H7 (cell line): Measurements from ENCODE around the gene TPGS2. TPM values are rescaled to one million over a fixed set of nuclear protein-coding genes. Genes with fewer than 3 reads are reported as not detected.
"Not testable (repeated sequence)": the region's sequence is repeated elsewhere in the genome, so short reads cannot be mapped to it uniquely, and the experiment has no call there.

ENCODE experiments used
- DNase-seq: peaks from one replicate; pipeline ENCODE4 v3.0.0; 2012
- H3K27me3 ChIP-seq: 2 replicates; pipeline ENCODE4 v1.6.0; 2011; ENCODE audit warnings: mild to moderate bottlenecking, low read length; ENCODE audit not compliant: control insufficient read depth, insufficient read depth
- H3K36me3 ChIP-seq: replicated peaks from 2 replicates; pipeline ENCODE4 v1.5.1; 2011; ENCODE audit warnings: low read length; ENCODE audit not compliant: control insufficient read depth, insufficient read depth
- H3K4me3 ChIP-seq: 2 replicates; pipeline ENCODE4 v1.5.1; 2011; ENCODE audit warnings: low read depth, mild to moderate bottlenecking, control low read depth, low read length, moderate library complexity; ENCODE audit not compliant: insufficient read depth
- total RNA-seq: library from RNA; depleted of rRNA; stranded (reverse); fragments of >200 nt; shearing (Covaris generic); gene quantifications from 2 replicates; pipeline ENCODE4 v1.2.3, GENCODE V29; 2014

The TPGS2 gene
- total RNA-seq, 1 experiment from 2014 or later: 146 TPM

GRCh38 chr18:36775396-36775795 lies 53.4 kb downstream of the TPGS2 start:
- no peak for DNase-seq
- no peak overlapping the region for H3K4me3 ChIP-seq
- no peaks in the 10 kb centered on the region; the same call in 1 of the 2 replicates for H3K36me3 ChIP-seq
- H3K27me3 ChIP-seq: no peaks in the 10 kb centered on the region

DNA sequence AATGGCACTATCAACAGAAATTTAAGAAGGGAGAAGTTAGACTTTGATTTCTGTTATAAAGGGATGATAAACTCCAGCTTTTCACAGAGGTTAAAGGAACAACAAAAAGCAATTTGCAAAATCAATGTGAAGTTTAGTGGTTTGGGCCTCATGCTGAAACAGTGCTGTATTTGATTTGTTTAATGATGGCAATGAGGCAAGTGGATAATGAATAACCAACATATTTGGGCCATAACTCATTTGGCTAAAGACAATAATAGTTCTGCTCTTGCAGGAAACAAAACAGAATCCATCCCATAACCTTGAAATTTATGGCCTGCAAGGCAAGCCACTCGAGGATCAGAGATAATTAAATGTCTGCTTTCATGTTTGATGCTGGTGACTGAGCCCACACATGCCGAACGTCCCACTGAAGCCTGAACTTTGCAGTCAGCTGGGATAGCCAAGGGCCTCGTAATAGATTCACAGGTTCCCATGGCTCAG lies 56.5 kb downstream of the TPGS2 start:
- no peaks in the 10 kb centered on the region for H3K36me3 ChIP-seq
- no peak overlapping the region for H3K4me3 ChIP-seq
- no peaks in the 10 kb centered on the region for H3K27me3 ChIP-seq
- no peak for DNase-seq

DNA sequence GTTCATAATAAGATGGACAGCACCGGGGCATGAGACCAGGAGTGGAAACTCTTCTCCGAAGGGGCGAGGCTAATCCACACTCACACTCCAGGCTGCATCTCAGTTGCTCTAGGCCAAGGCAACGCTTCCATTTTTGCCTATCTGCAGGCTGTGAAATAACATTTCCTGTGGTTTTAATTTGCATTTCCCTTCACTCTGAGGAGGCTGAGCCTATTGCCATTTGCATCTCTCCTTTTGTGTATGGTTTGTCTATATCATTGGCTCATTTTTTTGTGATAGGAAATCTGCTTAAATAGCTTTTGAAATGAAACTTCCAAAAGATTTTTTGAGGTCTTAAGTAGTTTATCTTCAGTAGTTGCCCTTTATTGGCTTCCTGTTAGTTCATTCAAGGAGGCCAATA lies 57.6 kb downstream of the TPGS2 start:
- Histone ChIP-seq H3K36me3 (no peaks in the 10 kb centered on the region), H3K4me3 (no peak overlapping the region), H3K27me3 (no peaks in the 10 kb centered on the region)
- DNase-seq: no peak

GRCh38 chr18:36770315-36770946 lies 58.4 kb downstream of the TPGS2 start:
- no peaks in the 10 kb centered on the region for H3K36me3 ChIP-seq
- no peak for DNase-seq
- no peaks in the 10 kb centered on the region for H3K27me3 ChIP-seq
- no peak overlapping the region for H3K4me3 ChIP-seq

DNA sequence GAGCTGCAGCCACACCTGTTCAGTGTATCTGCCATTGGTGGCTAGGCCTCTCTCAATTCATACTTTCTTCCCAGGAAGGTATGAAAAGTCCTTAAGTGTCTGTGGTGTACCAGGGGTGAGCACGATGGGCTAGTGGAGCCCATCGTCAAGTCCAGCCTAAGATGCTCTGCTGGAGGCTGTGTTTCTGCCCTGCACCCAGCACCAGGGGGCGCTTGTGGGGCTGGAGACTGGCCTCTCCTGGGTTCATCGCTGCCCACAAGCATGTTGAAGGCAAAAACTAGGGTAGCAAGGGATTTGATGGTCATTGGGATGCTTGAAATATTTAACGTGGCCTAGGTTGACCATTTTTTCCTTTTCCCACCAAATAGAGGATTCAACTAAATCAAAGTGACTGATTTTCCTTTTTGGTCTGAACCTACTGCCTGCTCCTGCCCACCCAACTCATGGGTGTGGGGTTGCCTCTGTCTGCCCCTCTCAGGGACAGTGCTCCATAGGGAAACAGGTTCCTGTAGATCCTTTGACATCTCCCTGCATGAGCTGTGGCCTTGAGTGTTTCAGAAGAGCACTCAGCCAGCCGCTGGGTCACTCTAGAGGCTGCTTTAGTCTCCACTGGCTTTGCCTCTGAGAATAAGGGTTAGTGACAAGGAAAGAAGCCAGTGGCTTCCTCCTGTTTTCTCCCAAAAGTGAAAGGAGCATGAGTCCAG lies 59.0 kb downstream of the TPGS2 start:
- no peaks in the 10 kb centered on the region for H3K27me3 ChIP-seq
- H3K4me3 ChIP-seq: no peak overlapping the region
- H3K36me3 ChIP-seq: no peaks in the 10 kb centered on the region
- DNase-seq: peak; percentile 61

DNA sequence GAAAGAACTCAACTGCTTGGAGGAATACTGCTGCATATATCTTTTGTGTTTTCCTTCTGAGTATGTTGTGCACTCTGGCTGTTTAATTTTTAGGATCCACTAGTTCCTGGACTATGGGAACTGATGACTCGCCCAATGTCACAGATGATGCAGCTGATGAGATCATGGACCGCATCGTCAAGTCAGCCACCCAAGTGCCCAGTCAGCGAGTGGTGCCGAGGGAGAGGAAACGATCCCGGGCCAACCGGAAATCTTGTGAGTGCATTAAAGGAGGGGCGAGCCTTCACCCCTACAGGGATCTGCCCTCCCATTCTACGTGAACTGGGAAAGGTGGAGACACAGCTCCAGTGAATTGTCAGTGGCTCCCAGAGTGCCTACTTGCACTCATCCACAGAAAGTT lies 59.6 kb downstream of the TPGS2 start:
- H3K4me3 ChIP-seq: no peak overlapping the region
- H3K27me3 ChIP-seq: no peaks in the 10 kb centered on the region
- no peak for DNase-seq
- H3K36me3 ChIP-seq: no peaks in the 10 kb centered on the region

DNA sequence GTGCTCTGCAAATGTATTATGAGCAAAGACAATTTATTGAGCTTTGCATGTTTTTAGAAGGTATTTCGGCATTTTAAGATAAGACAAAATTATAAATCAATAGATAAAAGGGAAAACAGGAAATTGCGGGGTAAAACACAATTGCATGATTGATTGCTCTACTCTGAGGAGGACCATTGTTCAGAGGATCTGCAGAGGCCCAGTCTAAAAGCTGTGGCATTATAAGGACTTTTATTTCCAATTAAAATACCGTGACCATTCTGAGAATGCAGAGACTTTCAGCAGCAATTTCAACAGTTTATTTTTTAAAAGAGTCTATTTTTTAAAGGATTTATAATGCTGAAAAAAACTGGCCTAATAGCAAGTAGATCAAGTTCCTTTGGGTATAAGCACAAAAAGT lies 62.0 kb downstream of the TPGS2 start:
- no peak overlapping the region for H3K4me3 ChIP-seq
- H3K27me3 ChIP-seq: no peaks in the 10 kb centered on the region
- no peak for DNase-seq
- H3K36me3 ChIP-seq: no peaks in the 10 kb centered on the region

DNA sequence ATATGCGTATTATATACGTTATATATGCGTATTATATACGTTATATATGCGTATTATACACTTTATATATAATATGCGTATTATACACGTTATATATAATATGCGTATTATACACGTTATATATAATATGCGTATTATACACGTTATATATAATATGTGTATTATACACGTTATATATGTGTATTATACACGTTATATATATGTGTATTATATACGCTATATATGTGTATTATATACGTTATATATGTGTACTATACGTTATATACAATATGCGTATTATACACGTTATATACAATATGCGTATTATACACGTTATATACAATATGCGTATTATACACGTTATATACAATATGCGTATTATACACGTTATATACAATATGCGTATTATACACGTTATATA lies 65.8 kb downstream of the TPGS2 start:
- DNase-seq, H3K4me3 ChIP-seq, H3K36me3 ChIP-seq, H3K27me3 ChIP-seq: not testable (repeated sequence)

DNA sequence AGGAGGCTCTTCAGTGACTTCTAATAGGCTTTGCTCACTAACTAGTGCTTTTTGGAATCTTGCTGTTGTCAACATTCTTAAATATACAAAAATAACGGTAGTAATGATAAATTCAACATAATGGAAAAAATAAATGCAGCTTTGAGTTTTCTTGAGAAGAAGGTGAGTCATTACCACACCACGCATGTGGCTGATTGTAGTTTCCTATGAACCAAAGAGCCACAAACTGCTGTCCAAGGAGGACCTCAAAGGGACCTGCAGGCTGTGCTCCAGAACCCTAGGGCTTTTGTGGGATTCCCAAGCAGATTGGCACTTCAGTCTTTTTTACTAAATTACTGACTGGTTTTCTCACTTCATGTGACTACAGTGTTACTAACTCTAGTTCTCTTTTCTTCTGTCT lies 66.7 kb downstream of the TPGS2 start:
- DNase-seq: no peak
- no peak overlapping the region for H3K4me3 ChIP-seq
- H3K27me3 ChIP-seq: no peaks in the 10 kb centered on the region
- H3K36me3 ChIP-seq: no peaks in the 10 kb centered on the region

- DNase-seq: peak; percentile 29
- no peaks in the 10 kb centered on the region for H3K36me3 ChIP-seq
- H3K4me3 ChIP-seq: no peak overlapping the region
- H3K27me3 ChIP-seq: no peaks in the 10 kb centered on the region
Observed at GRCh38 chr18:36761186-36761698, 67.6 kb downstream of the TPGS2 start.

DNA sequence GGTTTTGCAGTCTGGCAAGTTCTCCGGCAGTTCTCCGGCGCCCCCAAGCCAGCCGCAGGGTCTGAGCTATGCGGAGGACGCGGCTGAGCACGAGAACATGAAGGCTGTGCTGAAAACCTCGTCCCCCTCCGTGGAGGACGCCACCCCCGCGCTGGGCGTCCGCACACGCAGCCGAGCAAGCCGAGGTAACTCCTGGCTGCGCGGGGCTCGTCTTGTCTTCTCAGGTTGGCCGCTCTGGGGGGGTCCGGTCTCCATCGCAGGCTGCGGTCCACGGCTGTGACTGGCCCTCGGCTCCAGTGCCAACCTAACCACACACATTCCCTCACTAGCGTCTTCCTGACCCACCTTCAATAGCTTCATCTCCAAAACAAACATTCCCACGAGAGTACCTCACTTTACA lies 68.2 kb downstream of the TPGS2 start:
- H3K4me3 ChIP-seq: no peak overlapping the region

GRCh38 chr18:36759167-36759776 lies 69.5 kb downstream of the TPGS2 start:
- Histone ChIP-seq H3K27me3 (no peaks in the 10 kb centered on the region), H3K36me3 (no peaks in the 10 kb centered on the region), H3K4me3 (no peak overlapping the region)
- DNase-seq: no peak

More for the DNA sequence above, 68.2 kb downstream of the TPGS2 start:
- Histone ChIP-seq H3K36me3 (no peaks in the 10 kb centered on the region), H3K27me3 (no peaks in the 10 kb centered on the region)
- DNase-seq: no peak

GRCh38 chr18:36758623-36759022 lies 70.2 kb downstream of the TPGS2 start:
- DNase-seq: no peak
- H3K4me3 ChIP-seq: no peak overlapping the region
- H3K27me3 ChIP-seq: no peaks in the 10 kb centered on the region
- no peaks in the 10 kb centered on the region for H3K36me3 ChIP-seq

- Histone ChIP-seq H3K36me3 (no peaks in the 10 kb centered on the region), H3K4me3 (no peak overlapping the region), H3K27me3 (no peaks in the 10 kb centered on the region)
- DNase-seq: no peak
Observed at GRCh38 chr18:36757991-36758390, 70.8 kb downstream of the TPGS2 start.

- Histone ChIP-seq H3K36me3 (no peaks in the 10 kb centered on the region), H3K27me3 (no peaks in the 10 kb centered on the region), H3K4me3 (no peak overlapping the region)
- DNase-seq: peak; percentile 61
Observed at GRCh38 chr18:36757081-36757480, 71.7 kb downstream of the TPGS2 start.
